NOMO-1 (cell line): ENCODE data around the gene POTEB2.
"Not testable (repeated sequence)": the region's sequence is repeated elsewhere in the genome, so short reads cannot be mapped to it uniquely, and the experiment has no call there.

Source experiments
- DNase-seq, 2 experiments: peaks; one replicate each; lab custom pipeline; 2025; ENCODE audit not compliant: unreplicated experiment in 2 of 2; lab: John Stamatoyannopoulos, UW

Gene POTEB2

DNA sequence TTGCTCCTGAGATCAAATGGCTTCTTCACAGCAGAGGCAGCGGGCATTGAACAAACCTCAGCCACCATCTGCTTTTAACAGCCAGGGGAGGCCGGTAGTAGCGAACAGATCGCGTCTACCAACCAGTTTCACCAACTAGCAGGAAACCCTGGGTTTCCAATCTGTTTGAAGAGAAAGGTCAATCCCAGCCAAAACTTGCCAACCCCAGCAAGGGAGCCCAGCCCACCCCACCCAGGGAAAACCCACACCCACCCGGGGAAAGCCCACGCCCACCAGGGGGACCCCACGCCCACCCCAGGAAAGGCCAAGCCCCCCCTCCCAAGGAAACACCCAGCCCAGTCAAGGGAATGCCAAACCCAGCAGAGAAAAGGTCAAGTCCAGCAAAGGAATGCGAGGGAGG, at the start of gene POTEB2:
Gene POTEB2 (minus strand): TSS at position 101 of the 400 bp plus-strand sequence. CDS start 33 bp downstream, at position 68.
- not testable (repeated sequence) for DNase-seq

DNA sequence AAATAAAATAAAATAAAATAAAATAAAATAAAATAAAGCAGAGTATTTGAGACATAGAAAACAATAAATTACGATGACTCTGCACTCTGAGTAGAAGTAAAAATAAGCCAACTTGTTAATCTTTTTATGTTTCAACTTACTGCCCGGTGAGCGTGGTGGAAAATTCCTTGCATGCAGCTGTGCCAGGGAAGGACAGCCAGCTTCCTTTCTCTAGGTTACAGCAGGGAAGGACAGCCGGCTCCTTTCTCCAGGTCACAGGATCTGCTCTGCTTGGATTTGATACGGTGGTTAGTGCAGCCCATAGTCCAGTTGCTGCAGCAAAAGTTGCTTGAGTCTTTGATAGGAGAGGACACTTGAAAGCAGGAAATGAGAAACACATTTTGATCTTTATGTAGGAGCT, 13.8 kb upstream of the POTEB2 start:
- not testable (repeated sequence) for DNase-seq

DNA sequence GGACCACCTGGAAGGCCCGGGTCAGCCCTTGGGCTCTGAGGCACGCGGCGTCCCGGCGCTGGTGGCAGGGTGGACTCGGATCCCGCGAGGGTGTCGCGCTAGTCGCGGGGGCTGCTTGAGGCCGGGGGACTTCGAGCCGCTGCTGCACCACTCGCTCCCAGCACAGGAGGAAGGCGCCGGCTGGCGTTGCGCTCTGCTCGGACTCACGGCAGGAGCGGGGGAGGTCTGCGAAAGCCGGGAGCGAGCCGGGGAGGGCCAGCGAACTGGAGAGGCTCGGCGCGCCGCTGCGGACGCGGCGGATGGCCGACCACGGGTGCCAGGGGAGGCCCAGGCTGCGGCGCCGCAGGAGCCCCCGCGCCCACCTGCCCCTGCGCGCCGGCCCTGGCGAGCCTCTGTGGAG, 12.3 kb upstream of the POTEB2 start:
- DNase-seq, result not testable (repeated sequence)

DNA sequence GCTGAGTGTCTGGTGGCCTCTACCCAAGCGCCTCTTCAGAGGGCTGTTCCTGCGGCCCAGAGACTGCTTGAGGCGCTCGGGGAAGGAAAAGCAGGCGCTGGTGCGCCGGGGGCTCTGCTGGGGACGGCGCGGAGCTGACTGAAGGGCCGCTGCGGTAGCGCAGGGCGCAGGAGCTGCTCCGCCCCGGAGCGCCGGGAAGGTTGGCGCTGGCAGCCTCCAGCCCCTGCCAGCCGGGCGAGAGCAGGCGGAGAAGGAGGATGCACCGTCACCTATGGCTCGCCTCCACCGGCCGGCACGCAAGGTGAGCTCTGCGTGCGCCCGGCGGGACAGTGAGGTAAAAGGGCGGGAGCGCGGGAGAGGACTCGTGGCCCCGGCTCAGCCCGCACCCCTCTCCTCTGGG, 11.7 kb upstream of the POTEB2 start:
- DNase-seq, result not testable (repeated sequence)
